Body of pancreas (tissue), 4 donors: ENCODE data around the gene DTNB. TPM values are rescaled to one million over a fixed set of nuclear protein-coding genes. Genes with fewer than 3 reads are reported as not detected.
"Not testable (repeated sequence)": the region's sequence is repeated elsewhere in the genome, so short reads cannot be mapped to it uniquely, and the experiment has no call there.

Experiments used
- ATAC-seq: fragments of 150-250 bp; one replicate; pipeline ENCODE4 v1.9.1; 2016
- DNase-seq, 4 donors: peaks; one replicate each; pipeline ENCODE4 v3.0.0-alpha.2; 2019
- H3K27ac ChIP-seq, 4 donors: fragments of 200-600 bp; sonication (generic); 1 replicate in 3 of 4; 2 replicates in 1 of 4; pipeline versions ENCODE4 v1.5.1 to v1.6.1; 2016 to 2019; ENCODE audit warnings: mild to moderate bottlenecking in 1 of 4, mixed read lengths in 1 of 4, moderate library complexity in 1 of 4
- H3K27me3 ChIP-seq, 2 donors: fragments of 200-600 bp; sonication (generic); one replicate each; pipeline ENCODE4 v1.6.0; 2016; ENCODE audit warnings: mild to moderate bottlenecking in 1 of 2
- H3K36me3 ChIP-seq, 2 donors: fragments of 200-600 bp; sonication (generic); replicated peaks in 1 of 2; 2 replicates each; pipeline ENCODE4 v1.5.1; 2016; ENCODE audit warnings: low read depth in 2 of 2; ENCODE audit not compliant: insufficient read depth in 1 of 2
- H3K4me1 ChIP-seq: fragments of 200-600 bp; sonication (generic); one replicate; pipeline ENCODE4 v1.6.0; 2016
- H3K4me3 ChIP-seq, 2 donors: fragments of 200-600 bp; sonication (generic); 1 replicate in 1 of 2; 2 replicates in 1 of 2; pipeline ENCODE4 v1.5.1; 2016 to 2019
- H3K9me3 ChIP-seq, 3 donors: fragments of 200-600 bp; sonication (generic); 1 replicate in 2 of 3; 2 replicates in 1 of 3; pipeline ENCODE4 v1.5.1; 2016
- POLR2A ChIP-seq, 3 donors: fragments of 450-650 bp; IDR thresholded peaks; one replicate each; pipeline ENCODE4 v1.6.1; 2016; ENCODE audit warnings: antibody characterized with exemption in 3 of 3, mild to moderate bottlenecking in 2 of 3
- WGBS, 2 donors: methylation state at CpG; one replicate each; pipeline ENCODE4 v1.1.5; 2017; 5-methylcytosine and 5-hydroxymethylcytosine counted together
- intact Hi-C: fragments of 100-400 bp; cut with DNase I; formaldehyde crosslinking; loops from one replicate; pipeline ENCODE4 v1.15.1; 2023
- total RNA-seq, 2 donors: library from RNA; depleted of rRNA; stranded (reverse); fragments of >200 nt; gene quantifications; one replicate each; pipeline ENCODE4 v1.1.0, GENCODE V29; 2016
- TF ChIP-seq, protein P1 (sequence below), 7 experiments: fragments of 450-650 bp in 4 of 7; fragments of 200-600 bp in 3 of 7; sonication (generic) in 3 of 7; IDR thresholded peaks; one replicate each; pipeline ENCODE4 v1.5.1; 2016 to 2019; ENCODE audit warnings: antibody characterized with exemption in 7 of 7

Gene DTNB
- total RNA-seq, 2 donors from 2014 or later: 17.8 to 22.6 TPM

DNA sequence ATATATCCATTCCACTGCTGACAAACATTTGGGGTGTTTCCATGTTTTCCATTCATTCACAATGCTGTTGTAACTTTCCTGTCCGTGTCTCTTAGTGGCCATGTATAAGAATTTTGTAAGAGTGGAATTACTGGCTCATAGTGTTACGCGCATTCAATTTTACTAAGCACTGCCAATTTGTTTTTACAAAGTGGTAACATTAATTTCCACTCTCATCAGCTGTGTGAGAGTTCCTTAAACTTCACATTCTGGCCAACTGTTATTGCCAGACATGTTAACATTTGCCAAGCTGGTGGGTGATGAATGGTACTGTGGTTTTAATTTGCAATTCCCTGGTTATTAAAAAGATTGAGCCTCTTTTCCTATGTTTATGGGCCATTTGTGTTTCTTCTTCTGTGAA lies 134.2 kb downstream of the DTNB start:
- no peak for TF ChIP-seq POLR2A (IDR thresholded peaks at IDR 0.05)
- TF ChIP-seq, protein P1, sequence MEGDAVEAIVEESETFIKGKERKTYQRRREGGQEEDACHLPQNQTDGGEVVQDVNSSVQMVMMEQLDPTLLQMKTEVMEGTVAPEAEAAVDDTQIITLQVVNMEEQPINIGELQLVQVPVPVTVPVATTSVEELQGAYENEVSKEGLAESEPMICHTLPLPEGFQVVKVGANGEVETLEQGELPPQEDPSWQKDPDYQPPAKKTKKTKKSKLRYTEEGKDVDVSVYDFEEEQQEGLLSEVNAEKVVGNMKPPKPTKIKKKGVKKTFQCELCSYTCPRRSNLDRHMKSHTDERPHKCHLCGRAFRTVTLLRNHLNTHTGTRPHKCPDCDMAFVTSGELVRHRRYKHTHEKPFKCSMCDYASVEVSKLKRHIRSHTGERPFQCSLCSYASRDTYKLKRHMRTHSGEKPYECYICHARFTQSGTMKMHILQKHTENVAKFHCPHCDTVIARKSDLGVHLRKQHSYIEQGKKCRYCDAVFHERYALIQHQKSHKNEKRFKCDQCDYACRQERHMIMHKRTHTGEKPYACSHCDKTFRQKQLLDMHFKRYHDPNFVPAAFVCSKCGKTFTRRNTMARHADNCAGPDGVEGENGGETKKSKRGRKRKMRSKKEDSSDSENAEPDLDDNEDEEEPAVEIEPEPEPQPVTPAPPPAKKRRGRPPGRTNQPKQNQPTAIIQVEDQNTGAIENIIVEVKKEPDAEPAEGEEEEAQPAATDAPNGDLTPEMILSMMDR (IDR thresholded peaks at IDR 0.05): no peak
- Histone ChIP-seq H3K27me3 (no peaks in the 10 kb centered on the region), H3K9me3 (no peaks in the 10 kb centered on the region), H3K4me3 (no peak overlapping the region), H3K4me1 (no peaks in the 10 kb centered on the region), H3K36me3 (no peaks in the 10 kb centered on the region), H3K27ac (no peak overlapping the region)
- intact Hi-C loops: no loop called here
- 72 to 89% methylated on average over 3 of the region's 3 CpGs for WGBS, 2 donors
- DNase-seq (no peak), ATAC-seq (no peak)

DNA sequence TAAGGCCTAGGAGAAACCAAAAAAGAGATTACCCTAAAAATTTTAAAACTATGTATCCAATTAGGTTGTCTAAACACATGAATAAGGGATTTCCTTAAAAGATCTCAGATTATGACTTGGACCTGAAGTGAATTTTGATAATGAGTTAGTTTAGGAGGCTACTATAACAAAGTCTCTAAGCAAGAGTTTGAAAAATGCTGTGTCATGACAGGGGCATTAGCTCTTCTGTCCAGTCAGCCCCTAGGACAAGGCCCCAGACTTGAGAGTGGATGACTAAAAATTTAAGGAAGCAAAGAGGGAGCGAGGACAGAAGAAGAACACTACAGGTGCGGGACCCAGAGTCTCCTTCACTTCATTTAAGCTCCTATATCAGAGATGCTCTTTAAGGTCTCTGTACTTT lies 135.9 kb downstream of the DTNB start:
- no peak overlapping the region for H3K27ac ChIP-seq
- DNase-seq (no peak), ATAC-seq (no peak)
- H3K9me3 ChIP-seq: no peaks in the 10 kb centered on the region
- WGBS, 2 donors: 92 to 98% methylated on average over 2 of the region's 2 CpGs
- no peaks in the 10 kb centered on the region for H3K36me3 ChIP-seq
- no peaks in the 10 kb centered on the region for H3K27me3 ChIP-seq
- intact Hi-C loops: no loop called here
- TF ChIP-seq, protein P1 (IDR thresholded peaks at IDR 0.05): no peak
- no peak for TF ChIP-seq POLR2A (IDR thresholded peaks at IDR 0.05)
- no peak overlapping the region for H3K4me3 ChIP-seq
- H3K4me1 ChIP-seq: no peaks in the 10 kb centered on the region

DNA sequence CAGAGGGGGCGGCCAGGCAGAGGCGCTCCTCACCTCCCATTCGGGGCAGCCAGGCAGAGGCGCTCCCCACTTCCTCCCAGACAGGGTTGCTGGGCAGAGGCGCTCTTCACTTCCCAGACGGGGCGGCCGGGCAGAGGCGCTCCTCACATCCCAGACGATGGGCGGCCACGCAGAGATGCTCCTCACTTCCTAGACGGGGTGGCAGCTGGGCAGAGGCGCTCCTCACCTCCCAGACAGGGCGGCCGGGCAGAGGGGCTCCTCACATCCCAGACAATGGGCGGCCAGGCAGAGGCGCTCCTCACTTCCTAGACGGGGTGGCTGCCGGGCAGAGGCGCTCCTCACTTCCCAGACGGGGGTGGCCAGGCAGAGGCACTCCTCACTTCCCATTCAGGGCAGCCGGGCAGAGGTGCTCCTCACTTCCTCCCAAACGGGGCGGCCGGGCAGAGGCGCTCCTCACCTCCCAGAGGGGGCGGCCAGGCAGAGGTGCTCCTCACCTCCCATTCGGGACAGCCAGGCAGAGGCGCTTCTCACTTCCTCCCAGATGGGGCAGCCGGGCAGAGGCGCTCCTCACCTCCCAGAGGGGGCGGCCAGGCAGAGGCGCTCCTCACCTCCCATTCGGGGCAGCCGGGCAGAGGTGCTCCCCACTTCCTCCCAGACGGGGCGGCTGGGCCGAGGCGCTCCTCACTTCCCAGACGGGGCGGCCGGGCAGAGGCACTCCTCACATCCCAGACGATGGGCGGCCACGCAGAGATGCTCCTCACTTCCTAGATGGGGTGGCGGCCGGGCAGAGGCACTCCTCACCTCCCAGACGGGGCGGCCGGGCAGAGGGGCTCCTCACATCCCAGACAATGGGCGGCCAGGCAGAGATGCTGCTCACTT lies 137.7 kb downstream of the DTNB start:
- not testable (repeated sequence) for DNase-seq
- 95% methylated on average over 37 of the region's 52 CpGs; no CpG with 5 or more reads in 1 of the 2 donors for WGBS, 2 donors

DNA sequence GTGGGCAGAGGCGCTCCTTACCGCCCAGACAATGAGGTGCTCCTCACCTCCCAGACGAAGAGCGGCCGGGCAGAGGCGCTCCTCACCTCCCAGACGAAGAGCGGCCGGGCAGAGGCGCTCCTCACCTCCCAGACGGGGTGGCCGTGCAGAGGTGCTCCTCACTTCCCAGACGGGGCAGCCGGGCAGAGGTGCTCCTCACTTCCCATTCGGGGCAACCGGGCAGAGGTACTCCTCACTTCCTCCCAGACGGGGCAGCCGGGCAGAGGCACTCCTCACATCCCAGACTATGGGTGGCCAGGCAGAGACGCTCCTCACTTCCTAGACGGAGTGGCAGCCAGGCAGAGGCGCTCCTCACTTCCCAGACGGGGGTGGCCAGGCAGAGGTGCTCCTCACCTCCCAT lies 138.4 kb downstream of the DTNB start:
- H3K4me3 ChIP-seq, intact Hi-C loops, ATAC-seq: not testable (repeated sequence)

More for the DNA sequence above, 137.7 kb downstream of the DTNB start:
- H3K27me3 ChIP-seq, intact Hi-C loops, H3K27ac ChIP-seq, H3K4me3 ChIP-seq, ATAC-seq, H3K9me3 ChIP-seq, H3K4me1 ChIP-seq, H3K36me3 ChIP-seq: not testable (repeated sequence)

DNA sequence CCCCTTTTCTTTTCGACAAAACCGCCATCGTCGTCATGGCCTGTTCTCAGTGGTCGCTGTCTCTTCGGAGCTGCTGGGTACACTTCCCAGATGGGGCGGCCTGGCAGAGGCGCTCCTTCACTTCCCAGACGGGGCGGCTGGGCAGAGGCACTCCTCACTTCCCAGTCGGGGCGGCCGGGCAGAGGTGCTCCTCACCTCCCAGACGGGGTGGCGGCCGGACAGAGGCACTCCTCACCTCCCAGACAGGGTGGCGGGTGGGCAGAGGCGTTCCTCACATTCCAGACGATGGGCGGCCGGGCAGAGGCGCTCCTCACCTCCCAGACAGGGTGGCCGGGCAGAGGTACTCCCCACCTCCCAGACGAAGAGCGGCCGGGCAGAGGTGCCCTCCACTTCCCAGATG lies 138.9 kb downstream of the DTNB start:
- TF ChIP-seq, protein P1 (IDR thresholded peaks at IDR 0.05): no peak
- no peak for TF ChIP-seq POLR2A (IDR thresholded peaks at IDR 0.05)
- H3K36me3 ChIP-seq: no peaks in the 10 kb centered on the region
- no peak overlapping the region for H3K4me3 ChIP-seq
- no peaks in the 10 kb centered on the region for H3K27me3 ChIP-seq
- 98% methylated on average over 24 of the region's 26 CpGs for WGBS, 2 donors
- no peaks in the 10 kb centered on the region for H3K9me3 ChIP-seq
- no peak overlapping the region for H3K27ac ChIP-seq
- no peak for ATAC-seq
- intact Hi-C loops: no loop called here
- H3K4me1 ChIP-seq: no peaks in the 10 kb centered on the region
- no peak for DNase-seq

More for the DNA sequence above, 138.4 kb downstream of the DTNB start:
- H3K9me3 ChIP-seq, H3K27me3 ChIP-seq, H3K27ac ChIP-seq, H3K4me1 ChIP-seq, DNase-seq, H3K36me3 ChIP-seq: not testable (repeated sequence)
- 94 to 95% methylated on average over 11 to 22 of the region's 22 CpGs for WGBS, 2 donors

DNA sequence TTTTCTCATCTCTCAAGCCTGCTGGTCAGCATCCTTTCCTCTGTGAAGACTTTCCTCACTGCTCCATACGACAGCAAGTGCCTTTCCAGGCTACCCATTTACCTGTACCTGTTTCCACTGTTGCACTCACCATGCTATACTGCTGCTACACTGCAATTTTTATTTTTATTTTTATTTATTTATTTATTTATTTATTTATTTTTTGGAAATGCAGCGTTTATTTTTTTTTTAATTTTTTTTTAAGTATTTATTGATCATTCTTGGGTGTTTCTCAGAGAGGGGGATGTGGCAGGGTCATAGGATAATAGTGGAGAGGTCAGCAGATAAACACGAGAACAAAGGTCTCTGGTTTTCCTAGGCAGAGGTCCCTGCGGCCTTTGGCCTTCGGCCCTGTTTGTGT lies 139.6 kb downstream of the DTNB start:
- DNase-seq, intact Hi-C loops: not testable (repeated sequence)
- 68 to 85% methylated on average over 5 of the region's 5 CpGs for WGBS, 2 donors

More for the DNA sequence above, 139.6 kb downstream of the DTNB start:
- not testable (repeated sequence) for H3K27me3 ChIP-seq, H3K4me3 ChIP-seq, H3K9me3 ChIP-seq, H3K4me1 ChIP-seq, H3K36me3 ChIP-seq, ATAC-seq, H3K27ac ChIP-seq
